Neural cell (in vitro differentiated cells): ENCODE data around the gene APCDD1. TPM values are rescaled to one million over a fixed set of nuclear protein-coding genes. Genes with fewer than 3 reads are reported as not detected.
A peak's percentile ranks its signal among the peaks of the same experiment; 100 is the strongest.

Source experiments
- H2AFZ ChIP-seq: fragments of 200-600, 300-800 bp; sonication (generic), shearing (Covaris generic); 2 replicates; pipeline ENCODE4 v1.6.0; 2014; ENCODE audit warnings: low read depth, mild to moderate bottlenecking, antibody characterized with exemption, low read length, moderate library complexity
- H3F3A ChIP-seq: fragments of 200-600 bp; shearing (Covaris generic); 2 replicates; pipeline ENCODE4 v1.6.1; 2016; ENCODE audit warnings: mild to moderate bottlenecking, moderate library complexity, mixed read lengths, antibody characterized with exemption, low read length; ENCODE audit not compliant: insufficient read depth, poor library complexity, severe bottlenecking
- H3K27ac ChIP-seq: fragments of 200-600, 300-800 bp; sonication (generic), shearing (Covaris generic); 2 replicates; pipeline ENCODE4 v1.5.1; 2014; ENCODE audit warnings: mild to moderate bottlenecking, low read length, moderate library complexity
- H3K27me3 ChIP-seq: fragments of 300-800, 200-600 bp; sonication (generic), shearing (Covaris generic); 2 replicates; pipeline ENCODE4 v1.6.0; 2014; ENCODE audit warnings: mild to moderate bottlenecking, low read depth, low read length, moderate library complexity; ENCODE audit not compliant: insufficient read depth
- H3K36me3 ChIP-seq: fragments of 300-800, 200-600 bp; sonication (generic), shearing (Covaris generic); 2 replicates; pipeline ENCODE4 v1.5.1; 2014; ENCODE audit warnings: mild to moderate bottlenecking, antibody characterized with exemption, low read length, moderate library complexity; ENCODE audit not compliant: insufficient read depth
- H3K4me2 ChIP-seq: fragments of 300-800, 200-600 bp; sonication (generic), shearing (Covaris generic); 2 replicates; pipeline ENCODE4 v1.6.0; 2014; ENCODE audit warnings: mild to moderate bottlenecking, low read length
- H3K4me3 ChIP-seq: fragments of 300-800, 200-600 bp; sonication (generic), shearing (Covaris generic); 2 replicates; pipeline ENCODE4 v1.5.1; 2014; ENCODE audit warnings: mild to moderate bottlenecking, low read length, moderate library complexity
- H3K79me2 ChIP-seq: fragments of 200-600 bp; shearing (Covaris generic); replicated peaks from 2 replicates; pipeline ENCODE4 v1.6.0; 2014; ENCODE audit warnings: mild to moderate bottlenecking, low read length, moderate library complexity; ENCODE audit not compliant: insufficient read depth
- H3K9ac ChIP-seq: fragments of 300-800, 200-600 bp; sonication (generic), shearing (Covaris generic); 2 replicates; pipeline ENCODE4 v1.6.1; 2016; ENCODE audit warnings: mild to moderate bottlenecking, low read length, mixed read lengths
- H3K9me2 ChIP-seq: fragments of 200-600 bp; shearing (Covaris generic); 2 replicates; pipeline ENCODE4 v1.6.1; 2016; ENCODE audit warnings: mild to moderate bottlenecking, low read length, mixed read lengths; ENCODE audit not compliant: insufficient read depth
- H3K9me3 ChIP-seq: fragments of 200-600, 300-800 bp; sonication (generic), shearing (Covaris generic); 2 replicates; pipeline ENCODE4 v1.6.1; 2016; ENCODE audit warnings: mild to moderate bottlenecking, mixed run types, low read length, moderate library complexity, mixed read lengths
- H4K20me1 ChIP-seq: fragments of 200-600 bp; shearing (Covaris generic); 2 replicates; pipeline ENCODE4 v1.6.1; 2016; ENCODE audit warnings: mild to moderate bottlenecking, mixed run types; ENCODE audit not compliant: insufficient read depth
- EP300 ChIP-seq: fragments of 450-650 bp; conservative IDR thresholded peaks from 2 replicates; pipeline ENCODE4 v1.6.1; 2014; ENCODE audit warnings: antibody characterized with exemption, mild to moderate bottlenecking, moderate library complexity; ENCODE audit not compliant: poor library complexity, severe bottlenecking
- EZH2 ChIP-seq: fragments of 200-600, 300-800 bp; shearing (Covaris generic), sonication (generic); IDR thresholded peaks from 2 replicates; pipeline ENCODE4 v1.6.1; 2014; ENCODE audit warnings: antibody characterized with exemption, low read length, borderline replicate concordance, mild to moderate bottlenecking; ENCODE audit not compliant: insufficient read depth, poor library complexity, severe bottlenecking
- MXI1 ChIP-seq: fragments of 450-650 bp; conservative IDR thresholded peaks from 2 replicates; pipeline ENCODE4 v1.6.1; 2014; ENCODE audit warnings: antibody characterized with exemption, mild to moderate bottlenecking; ENCODE audit not compliant: poor library complexity, severe bottlenecking
- POLR2AphosphoS5 ChIP-seq: IDR thresholded peaks from 2 replicates; pipeline ENCODE4 v1.6.1; 2012
- RAD21 ChIP-seq: fragments of 450-650 bp; conservative IDR thresholded peaks from 2 replicates; pipeline ENCODE4 v1.6.1; 2014; ENCODE audit warnings: antibody characterized with exemption, mild to moderate bottlenecking, moderate library complexity
- SMC3 ChIP-seq: fragments of 450-650 bp; conservative IDR thresholded peaks from 2 replicates; pipeline ENCODE4 v1.6.1; 2014; ENCODE audit warnings: antibody characterized with exemption, mild to moderate bottlenecking, moderate library complexity; ENCODE audit not compliant: poor library complexity
- TAF1 ChIP-seq: IDR thresholded peaks from 2 replicates; pipeline ENCODE4 v1.6.1; 2012; ENCODE audit warnings: low read depth
- polyA minus RNA-seq: library from RNA; depleted of rRNA, polyadenylated mRNA; stranded (reverse); fragments of >200 nt; gene quantifications from 2 replicates; pipeline ENCODE4 v1.2.3, GENCODE V29; 2014
- polyA plus RNA-seq: library from polyadenylated mRNA; depleted of rRNA; stranded (reverse); fragments of >200 nt; gene quantifications from 2 replicates; pipeline ENCODE4 v1.2.3, GENCODE V29; 2014
- TF ChIP-seq, protein P1 (sequence below): IDR thresholded peaks from 2 replicates; pipeline ENCODE4 v1.6.1; 2012; ENCODE audit warnings: borderline replicate concordance
- TF ChIP-seq, protein P2 (sequence below): fragments of 450-650 bp; IDR thresholded peaks from 2 replicates; pipeline ENCODE4 v1.5.1; 2014; ENCODE audit warnings: antibody characterized with exemption, mild to moderate bottlenecking, moderate library complexity; ENCODE audit not compliant: poor library complexity, severe bottlenecking

Gene APCDD1
- polyA plus RNA-seq, result 0.58 and 1.1 TPM in 2 replicates
- not detected in 2 replicates for polyA minus RNA-seq

GRCh38 chr18:10453806-10454680, at the start of gene APCDD1:
Gene APCDD1 (plus strand): TSS chr18:10454635. CDS start chr18:10454982, 347 bp downstream.
- H3K9me2 ChIP-seq, result no peaks in the 10 kb centered on the region
- peak within 1 kb of the TSS; percentile 63 for H3K4me3 ChIP-seq
- no peaks in the 10 kb centered on the region for H4K20me1 ChIP-seq
- H2AFZ ChIP-seq, result no peak within 1 kb of the TSS
- H3K4me2 ChIP-seq, result no peak within 1 kb of the TSS
- H3K27ac ChIP-seq, result no peak within 1 kb of the TSS
- no peak within 1 kb of the TSS for H3K9ac ChIP-seq
- no peaks in the 10 kb centered on the region for H3K9me3 ChIP-seq
- H3K27me3 ChIP-seq, result peaks cover 55% of the 10 kb centered on the region
- H3K79me2 ChIP-seq, result no peaks in the 10 kb centered on the region
- TF ChIP-seq RAD21, result peak; percentile 6
- no peak for TF ChIP-seq POLR2AphosphoS5
- TF ChIP-seq, protein P1, sequence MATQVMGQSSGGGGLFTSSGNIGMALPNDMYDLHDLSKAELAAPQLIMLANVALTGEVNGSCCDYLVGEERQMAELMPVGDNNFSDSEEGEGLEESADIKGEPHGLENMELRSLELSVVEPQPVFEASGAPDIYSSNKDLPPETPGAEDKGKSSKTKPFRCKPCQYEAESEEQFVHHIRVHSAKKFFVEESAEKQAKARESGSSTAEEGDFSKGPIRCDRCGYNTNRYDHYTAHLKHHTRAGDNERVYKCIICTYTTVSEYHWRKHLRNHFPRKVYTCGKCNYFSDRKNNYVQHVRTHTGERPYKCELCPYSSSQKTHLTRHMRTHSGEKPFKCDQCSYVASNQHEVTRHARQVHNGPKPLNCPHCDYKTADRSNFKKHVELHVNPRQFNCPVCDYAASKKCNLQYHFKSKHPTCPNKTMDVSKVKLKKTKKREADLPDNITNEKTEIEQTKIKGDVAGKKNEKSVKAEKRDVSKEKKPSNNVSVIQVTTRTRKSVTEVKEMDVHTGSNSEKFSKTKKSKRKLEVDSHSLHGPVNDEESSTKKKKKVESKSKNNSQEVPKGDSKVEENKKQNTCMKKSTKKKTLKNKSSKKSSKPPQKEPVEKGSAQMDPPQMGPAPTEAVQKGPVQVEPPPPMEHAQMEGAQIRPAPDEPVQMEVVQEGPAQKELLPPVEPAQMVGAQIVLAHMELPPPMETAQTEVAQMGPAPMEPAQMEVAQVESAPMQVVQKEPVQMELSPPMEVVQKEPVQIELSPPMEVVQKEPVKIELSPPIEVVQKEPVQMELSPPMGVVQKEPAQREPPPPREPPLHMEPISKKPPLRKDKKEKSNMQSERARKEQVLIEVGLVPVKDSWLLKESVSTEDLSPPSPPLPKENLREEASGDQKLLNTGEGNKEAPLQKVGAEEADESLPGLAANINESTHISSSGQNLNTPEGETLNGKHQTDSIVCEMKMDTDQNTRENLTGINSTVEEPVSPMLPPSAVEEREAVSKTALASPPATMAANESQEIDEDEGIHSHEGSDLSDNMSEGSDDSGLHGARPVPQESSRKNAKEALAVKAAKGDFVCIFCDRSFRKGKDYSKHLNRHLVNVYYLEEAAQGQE, result no peak
- no peak for TF ChIP-seq TAF1
- TF ChIP-seq SMC3, result no peak
- no peaks in the 10 kb centered on the region for H3K36me3 ChIP-seq
- H3F3A ChIP-seq, result no peaks in the 10 kb centered on the region

DNA sequence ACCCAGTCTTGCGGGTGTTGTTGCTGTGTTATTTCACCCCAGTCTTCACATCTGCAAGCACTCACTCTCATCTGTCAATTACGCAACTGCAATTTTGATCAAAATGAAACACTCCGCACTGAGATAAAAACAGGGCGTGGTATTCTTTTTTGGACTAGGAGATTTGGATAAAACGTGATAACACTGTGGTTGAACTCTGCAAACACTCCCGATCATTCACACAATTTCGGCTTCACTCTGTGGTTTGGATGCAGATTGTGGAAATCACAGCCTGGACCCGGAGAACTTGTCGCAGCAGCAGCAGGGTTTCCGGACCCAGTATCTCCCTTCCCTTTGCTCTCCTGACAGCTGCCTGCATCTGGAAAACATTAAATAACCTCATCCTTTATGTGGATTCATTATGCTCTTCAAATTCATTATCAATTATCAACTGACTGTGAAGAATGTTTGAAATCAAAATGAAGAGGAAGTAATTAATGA, 49.4 kb upstream of the APCDD1 start:
- no peak overlapping the region for H3K4me2 ChIP-seq
- no peak overlapping the region for H3K4me3 ChIP-seq
- TF ChIP-seq MXI1 (no peak), TAF1 (no peak), EP300 (no peak), EZH2 (no peak), POLR2AphosphoS5 (no peak), RAD21 (no peak), SMC3 (no peak)
- TF ChIP-seq, protein P1, result no peak
- TF ChIP-seq, protein P2, sequence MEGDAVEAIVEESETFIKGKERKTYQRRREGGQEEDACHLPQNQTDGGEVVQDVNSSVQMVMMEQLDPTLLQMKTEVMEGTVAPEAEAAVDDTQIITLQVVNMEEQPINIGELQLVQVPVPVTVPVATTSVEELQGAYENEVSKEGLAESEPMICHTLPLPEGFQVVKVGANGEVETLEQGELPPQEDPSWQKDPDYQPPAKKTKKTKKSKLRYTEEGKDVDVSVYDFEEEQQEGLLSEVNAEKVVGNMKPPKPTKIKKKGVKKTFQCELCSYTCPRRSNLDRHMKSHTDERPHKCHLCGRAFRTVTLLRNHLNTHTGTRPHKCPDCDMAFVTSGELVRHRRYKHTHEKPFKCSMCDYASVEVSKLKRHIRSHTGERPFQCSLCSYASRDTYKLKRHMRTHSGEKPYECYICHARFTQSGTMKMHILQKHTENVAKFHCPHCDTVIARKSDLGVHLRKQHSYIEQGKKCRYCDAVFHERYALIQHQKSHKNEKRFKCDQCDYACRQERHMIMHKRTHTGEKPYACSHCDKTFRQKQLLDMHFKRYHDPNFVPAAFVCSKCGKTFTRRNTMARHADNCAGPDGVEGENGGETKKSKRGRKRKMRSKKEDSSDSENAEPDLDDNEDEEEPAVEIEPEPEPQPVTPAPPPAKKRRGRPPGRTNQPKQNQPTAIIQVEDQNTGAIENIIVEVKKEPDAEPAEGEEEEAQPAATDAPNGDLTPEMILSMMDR, result no peak
- no peaks in the 10 kb centered on the region for H3K79me2 ChIP-seq
- no peaks in the 10 kb centered on the region for H3F3A ChIP-seq
- no peaks in the 10 kb centered on the region for H3K9me2 ChIP-seq
- H3K27ac ChIP-seq, result no peak overlapping the region
- H2AFZ ChIP-seq, result no peak overlapping the region
- no peaks in the 10 kb centered on the region for H3K36me3 ChIP-seq
- H3K9me3 ChIP-seq, result no peaks in the 10 kb centered on the region
- H3K9ac ChIP-seq, result no peak overlapping the region
- H4K20me1 ChIP-seq, result no peaks in the 10 kb centered on the region
- no peaks in the 10 kb centered on the region for H3K27me3 ChIP-seq
